Measurements from ENCODE around the gene MTA3.

DNA sequence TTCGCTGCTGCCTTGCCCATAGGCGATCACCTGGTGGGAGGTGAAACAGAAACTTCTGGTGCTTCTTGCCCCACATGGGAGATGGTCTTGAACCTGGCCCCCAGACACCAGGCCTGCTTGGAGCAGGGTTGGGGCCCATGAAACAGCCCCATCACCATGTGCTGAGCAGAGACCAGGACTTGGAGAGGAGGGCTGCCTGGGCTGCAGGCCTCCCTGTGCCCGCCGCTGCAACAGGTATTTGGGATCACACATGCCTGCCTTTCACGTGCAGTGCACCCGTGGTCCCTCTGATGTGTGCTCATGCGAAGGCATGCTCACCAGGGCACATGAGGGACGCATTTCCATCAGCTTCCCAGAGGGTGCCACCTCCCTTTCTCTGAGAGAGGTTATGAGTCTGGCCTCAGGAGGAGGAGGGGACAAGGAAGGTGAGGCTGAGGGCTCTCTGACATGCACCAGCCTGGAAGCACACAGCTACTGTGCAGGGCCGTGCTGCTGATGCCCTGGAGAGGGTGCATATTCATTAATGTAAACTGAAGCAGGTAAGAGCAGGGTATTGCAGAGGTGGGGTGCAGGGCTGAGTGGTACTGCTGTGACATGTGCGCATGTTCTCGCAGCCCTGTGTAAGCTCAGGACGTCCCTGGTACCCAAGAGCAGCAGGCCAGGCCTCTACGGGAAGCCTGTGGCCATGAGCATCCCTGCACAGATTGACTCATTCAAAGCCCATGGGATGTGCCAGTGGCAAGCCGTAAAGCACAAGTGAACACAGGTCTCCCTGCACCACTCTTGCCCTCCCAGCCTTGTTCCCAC lies 199.7 kb downstream of the MTA3 start:
- TF ChIP-seq POLR2A (IDR thresholded peaks at IDR 0.05; ENCODE audit: low read length) (no peak), GATA1 (IDR thresholded peaks at IDR 0.05; ENCODE audit: low read depth, low read length) (no peak)

All from erythroblast (primary cell).